ENCODE results near the gene SRC.

DNA sequence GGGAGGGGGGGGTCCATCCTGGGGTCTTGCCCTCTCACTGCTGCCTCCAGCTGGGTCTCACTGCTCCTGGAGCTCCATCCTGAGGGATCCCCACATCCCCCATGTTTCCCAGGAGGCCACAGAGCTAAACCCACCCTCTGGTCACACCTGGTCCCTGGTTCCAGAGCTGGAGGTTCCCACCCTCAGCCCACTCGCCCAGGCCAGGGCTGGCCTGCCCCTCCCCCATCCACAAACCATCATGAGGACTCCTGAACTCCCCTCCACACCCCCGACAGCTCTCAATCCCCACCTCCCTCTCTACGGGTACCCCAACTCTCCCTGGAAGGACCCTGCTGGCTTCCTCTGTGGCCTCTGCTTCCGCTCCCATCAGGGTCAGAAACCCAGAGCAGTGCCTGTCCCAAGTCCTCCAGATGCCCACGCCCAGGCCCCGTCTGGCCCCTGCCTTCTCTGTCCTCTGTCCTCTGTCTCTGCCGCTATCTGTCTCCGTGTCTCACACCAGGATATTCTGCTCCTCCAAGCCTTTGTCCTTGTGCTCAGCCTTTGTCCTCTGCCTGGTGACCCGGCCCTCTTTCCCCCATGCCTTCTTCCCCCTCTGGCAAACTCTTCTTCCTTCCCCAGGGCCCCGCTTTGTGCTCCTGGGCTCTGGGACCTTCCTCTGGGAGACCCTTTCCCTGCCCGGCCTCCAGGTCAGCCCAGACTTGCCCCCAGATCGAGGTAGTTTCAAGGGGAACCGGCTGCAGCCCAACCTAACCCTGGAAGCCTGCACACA, 74.0 kb downstream of the SRC start:
- TF ChIP-seq, protein P1, sequence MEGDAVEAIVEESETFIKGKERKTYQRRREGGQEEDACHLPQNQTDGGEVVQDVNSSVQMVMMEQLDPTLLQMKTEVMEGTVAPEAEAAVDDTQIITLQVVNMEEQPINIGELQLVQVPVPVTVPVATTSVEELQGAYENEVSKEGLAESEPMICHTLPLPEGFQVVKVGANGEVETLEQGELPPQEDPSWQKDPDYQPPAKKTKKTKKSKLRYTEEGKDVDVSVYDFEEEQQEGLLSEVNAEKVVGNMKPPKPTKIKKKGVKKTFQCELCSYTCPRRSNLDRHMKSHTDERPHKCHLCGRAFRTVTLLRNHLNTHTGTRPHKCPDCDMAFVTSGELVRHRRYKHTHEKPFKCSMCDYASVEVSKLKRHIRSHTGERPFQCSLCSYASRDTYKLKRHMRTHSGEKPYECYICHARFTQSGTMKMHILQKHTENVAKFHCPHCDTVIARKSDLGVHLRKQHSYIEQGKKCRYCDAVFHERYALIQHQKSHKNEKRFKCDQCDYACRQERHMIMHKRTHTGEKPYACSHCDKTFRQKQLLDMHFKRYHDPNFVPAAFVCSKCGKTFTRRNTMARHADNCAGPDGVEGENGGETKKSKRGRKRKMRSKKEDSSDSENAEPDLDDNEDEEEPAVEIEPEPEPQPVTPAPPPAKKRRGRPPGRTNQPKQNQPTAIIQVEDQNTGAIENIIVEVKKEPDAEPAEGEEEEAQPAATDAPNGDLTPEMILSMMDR (IDR thresholded peaks at IDR 0.05): no peak
- no peak for TF ChIP-seq POLR2A (IDR thresholded peaks at IDR 0.05)

Data from thyroid gland (tissue), 4 donors.